ENCODE results near the gene RAB8B.

DNA sequence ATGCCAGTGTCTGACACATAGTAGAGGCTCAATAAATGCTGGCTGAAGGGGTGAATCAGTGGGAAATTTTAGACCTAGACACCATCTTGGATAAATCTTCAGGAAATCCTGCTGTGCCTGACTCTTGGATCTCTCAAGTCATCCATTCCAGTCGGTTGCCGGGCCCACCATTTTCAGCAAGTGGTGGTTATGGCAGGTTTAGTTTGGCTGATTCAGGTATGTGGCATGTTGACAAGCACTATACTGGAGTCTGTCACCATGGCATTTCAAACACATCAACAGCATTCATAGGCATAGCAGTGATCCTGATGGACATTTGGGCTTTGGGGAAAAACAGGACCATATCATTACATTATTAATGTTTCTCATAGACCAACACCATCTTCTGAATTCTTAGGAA, 62.3 kb downstream of the RAB8B start:
- no peak for TF ChIP-seq RBBP5 (conservative IDR thresholded peaks at IDR 0.05)
- no peak for TF ChIP-seq SMARCA5 (IDR thresholded peaks at IDR 0.05)
- no peak for TF ChIP-seq STAT3 (IDR thresholded peaks at IDR 0.05; ENCODE audit: low read depth, low read length)
- TF ChIP-seq, protein P1, sequence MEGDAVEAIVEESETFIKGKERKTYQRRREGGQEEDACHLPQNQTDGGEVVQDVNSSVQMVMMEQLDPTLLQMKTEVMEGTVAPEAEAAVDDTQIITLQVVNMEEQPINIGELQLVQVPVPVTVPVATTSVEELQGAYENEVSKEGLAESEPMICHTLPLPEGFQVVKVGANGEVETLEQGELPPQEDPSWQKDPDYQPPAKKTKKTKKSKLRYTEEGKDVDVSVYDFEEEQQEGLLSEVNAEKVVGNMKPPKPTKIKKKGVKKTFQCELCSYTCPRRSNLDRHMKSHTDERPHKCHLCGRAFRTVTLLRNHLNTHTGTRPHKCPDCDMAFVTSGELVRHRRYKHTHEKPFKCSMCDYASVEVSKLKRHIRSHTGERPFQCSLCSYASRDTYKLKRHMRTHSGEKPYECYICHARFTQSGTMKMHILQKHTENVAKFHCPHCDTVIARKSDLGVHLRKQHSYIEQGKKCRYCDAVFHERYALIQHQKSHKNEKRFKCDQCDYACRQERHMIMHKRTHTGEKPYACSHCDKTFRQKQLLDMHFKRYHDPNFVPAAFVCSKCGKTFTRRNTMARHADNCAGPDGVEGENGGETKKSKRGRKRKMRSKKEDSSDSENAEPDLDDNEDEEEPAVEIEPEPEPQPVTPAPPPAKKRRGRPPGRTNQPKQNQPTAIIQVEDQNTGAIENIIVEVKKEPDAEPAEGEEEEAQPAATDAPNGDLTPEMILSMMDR (IDR thresholded peaks at IDR 0.05 in 2 of 3, conservative IDR thresholded peaks at IDR 0.05 in 1 of 3; ENCODE audit: control insufficient read depth in 2 of 3, extremely low read depth in 1 of 3, insufficient read depth in 1 of 3, low read depth in 3 of 3, low read length in 3 of 3), result no peak
- no peak for TF ChIP-seq POU2F2 (IDR thresholded peaks at IDR 0.05; ENCODE audit: borderline replicate concordance, low read depth, low read length)
- TF ChIP-seq CHD2 (IDR thresholded peaks at IDR 0.05; ENCODE audit: borderline replicate concordance, low read depth, low read length), result no peak
- no peak for TF ChIP-seq POLR2A (IDR thresholded peaks at IDR 0.05; ENCODE audit: low read depth, low read length)

All from GM12878 (cell line).